ENCODE measurements around the gene FHL1.

The FHL1 gene

GRCh38 chrX:136251041-136251991 lies 104.0 kb downstream of the FHL1 start, which contains the start of gene MAP7D3:
Gene MAP7D3, minus strand, starts transcription at chrX:136251400. Its CDS starts 42 bp downstream, at chrX:136251358.
- no peak for TF ChIP-seq CTCF (conservative IDR thresholded peaks at IDR 0.05; ENCODE audit: low read depth, low read length)
- H3K4me3 ChIP-seq (ENCODE audit: low read length) = peak within 1 kb of the TSS; percentile 63
- no peak for DNase-seq (ENCODE audit: low read depth)

- TF ChIP-seq CTCF (conservative IDR thresholded peaks at IDR 0.05; ENCODE audit: low read depth, low read length) = no peak
- no peak for DNase-seq (ENCODE audit: low read depth)
- no peak overlapping the region for H3K4me3 ChIP-seq (ENCODE audit: low read length)
Measured at GRCh38 chrX:136255541-136255940, 108.2 kb downstream of the FHL1 start.

- TF ChIP-seq CTCF (conservative IDR thresholded peaks at IDR 0.05; ENCODE audit: low read depth, low read length) = no peak
- no peak for DNase-seq (ENCODE audit: low read depth)
- H3K4me3 ChIP-seq (ENCODE audit: low read length) = no peak overlapping the region
Measured at GRCh38 chrX:136256026-136256425, 108.7 kb downstream of the FHL1 start.

- TF ChIP-seq CTCF (conservative IDR thresholded peaks at IDR 0.05; ENCODE audit: low read depth, low read length) = no peak
- no peak for DNase-seq (ENCODE audit: low read depth)
Measured at GRCh38 chrX:136258951-136259350, 111.6 kb downstream of the FHL1 start.

GRCh38 chrX:136259543-136259942 lies 112.2 kb downstream of the FHL1 start:
- DNase-seq (ENCODE audit: low read depth) = peak; percentile 30
- TF ChIP-seq CTCF (conservative IDR thresholded peaks at IDR 0.05; ENCODE audit: low read depth, low read length) = no peak
- H3K4me3 ChIP-seq (ENCODE audit: low read length) = no peak overlapping the region

More at GRCh38 chrX:136258951-136259350, 111.6 kb downstream of the FHL1 start:
- no peak overlapping the region for H3K4me3 ChIP-seq (ENCODE audit: low read length)

GRCh38 chrX:136260776-136261175 lies 113.4 kb downstream of the FHL1 start:
- no peak overlapping the region for H3K4me3 ChIP-seq (ENCODE audit: low read length)
- no peak for TF ChIP-seq CTCF (conservative IDR thresholded peaks at IDR 0.05; ENCODE audit: low read depth, low read length)
- no peak for DNase-seq (ENCODE audit: low read depth)
